OCI-LY1 (cell line): ENCODE measurements around the gene ZDBF2.

Source experiments
- H2AFZ ChIP-seq: fragments of 200-600 bp; sonication (generic), shearing (Covaris generic); 2 replicates; pipeline ENCODE4 v1.6.0; 2014; ENCODE audit warnings: antibody characterized with exemption, mild to moderate bottlenecking, low read length
- H3F3A ChIP-seq: fragments of 200-600 bp; sonication (generic), shearing (Covaris generic); 2 replicates; pipeline ENCODE4 v1.6.0; 2014; ENCODE audit warnings: mild to moderate bottlenecking, antibody characterized with exemption, low read length, moderate library complexity; ENCODE audit not compliant: insufficient read depth
- H3K27ac ChIP-seq: fragments of 200-600 bp; sonication (generic); 2 replicates; pipeline ENCODE4 v1.5.1; 2014; ENCODE audit warnings: low read length, mixed run types, mild to moderate bottlenecking, low read depth; ENCODE audit not compliant: poor library complexity, severe bottlenecking
- H3K27me3 ChIP-seq: fragments of 200-600 bp; sonication (generic); 2 replicates; pipeline ENCODE4 v1.6.0; 2014; ENCODE audit warnings: antibody characterized with exemption, mild to moderate bottlenecking, low read length, moderate library complexity; ENCODE audit not compliant: insufficient read depth
- H3K36me3 ChIP-seq: fragments of 200-600 bp; sonication (generic); 2 replicates; pipeline ENCODE4 v1.6.1; 2014; ENCODE audit warnings: mild to moderate bottlenecking, antibody characterized with exemption, low read length, moderate library complexity, mixed read lengths; ENCODE audit not compliant: insufficient read depth
- H3K4me1 ChIP-seq: fragments of 200-600 bp; sonication (generic); 2 replicates; pipeline ENCODE4 v1.5.1; 2014; ENCODE audit warnings: mild to moderate bottlenecking, low read length, moderate library complexity; ENCODE audit not compliant: insufficient read depth, severe bottlenecking
- H3K4me2 ChIP-seq: fragments of 200-600 bp; sonication (generic), shearing (Covaris generic); 2 replicates; pipeline ENCODE4 v1.6.1; 2014; ENCODE audit warnings: low read length
- H3K4me3 ChIP-seq: fragments of 200-600 bp; sonication (generic); 2 replicates; pipeline ENCODE4 v1.5.1; 2014; ENCODE audit warnings: low read length, low read depth, mild to moderate bottlenecking, mixed read lengths; ENCODE audit not compliant: poor library complexity, severe bottlenecking
- H3K79me2 ChIP-seq: fragments of 200-600 bp; shearing (Covaris generic); 2 replicates; pipeline ENCODE4 v1.6.1; 2016; ENCODE audit warnings: mixed run types, low read length, mixed read lengths; ENCODE audit not compliant: insufficient read depth
- H3K9ac ChIP-seq: fragments of 200-600 bp; sonication (generic), shearing (Covaris generic); 2 replicates; pipeline ENCODE4 v1.6.1; 2014; ENCODE audit warnings: mild to moderate bottlenecking, low read length, mixed read lengths
- H3K9me2 ChIP-seq: fragments of 200-600 bp; sonication (generic), shearing (Covaris generic); 2 replicates; pipeline ENCODE4 v1.6.1; 2014; ENCODE audit warnings: low read depth, mild to moderate bottlenecking, low read length, mixed read lengths
- H3K9me3 ChIP-seq: fragments of 200-600 bp; shearing (Covaris generic); 2 replicates; pipeline ENCODE4 v1.6.1; 2014; ENCODE audit warnings: low read length, mixed read lengths
- H4K20me1 ChIP-seq: fragments of 200-600 bp; sonication (generic), shearing (Covaris generic); 2 replicates; pipeline ENCODE4 v1.6.0; 2016; ENCODE audit warnings: mild to moderate bottlenecking, low read length; ENCODE audit not compliant: insufficient read depth
- CTCF ChIP-seq: fragments of 200-600 bp; sonication (generic), shearing (Covaris generic); IDR thresholded peaks from 2 replicates; pipeline ENCODE4 v1.5.1; 2017; ENCODE audit warnings: mild to moderate bottlenecking, antibody characterized with exemption, low read length, moderate library complexity, mixed read lengths
- EZH2 ChIP-seq: fragments of 200-600 bp; sonication (generic), shearing (Covaris generic); IDR thresholded peaks from 2 replicates; pipeline ENCODE4 v1.8.0; 2017; ENCODE audit warnings: borderline replicate concordance, mixed run types, mild to moderate bottlenecking, antibody characterized with exemption, low read length, moderate library complexity, mixed read lengths

ZDBF2 gene

DNA sequence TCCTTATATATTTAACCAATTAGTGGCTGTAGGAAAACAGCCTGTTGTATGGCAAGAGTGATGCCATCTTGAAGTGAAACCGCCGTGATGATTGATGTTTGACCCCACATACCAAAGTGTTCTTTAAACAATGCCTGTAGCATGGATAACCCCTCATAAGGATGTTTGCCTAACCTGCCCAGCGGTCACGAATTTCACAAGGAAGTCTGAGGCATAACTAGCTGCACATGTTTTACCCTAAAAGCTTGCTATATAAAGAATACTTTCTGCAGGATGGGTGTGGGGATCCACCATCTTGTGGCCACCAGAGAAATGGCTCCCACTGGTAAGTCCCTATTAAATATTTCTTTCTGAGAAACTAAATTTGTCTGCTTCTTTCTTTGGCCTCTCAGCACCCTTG lies 68.7 kb downstream of the ZDBF2 start:
- H3K4me1 ChIP-seq = no peaks in the 10 kb centered on the region

GRCh38 chr2:206343816-206344215 lies 69.4 kb downstream of the ZDBF2 start:
- Histone ChIP-seq H3K9me3 (no peaks in the 10 kb centered on the region), H3K27ac (no peak overlapping the region), H3K9ac (no peak overlapping the region), H2AFZ (no peak overlapping the region), H3F3A (no peaks in the 10 kb centered on the region), H3K36me3 (no peaks in the 10 kb centered on the region), H3K9me2 (no peaks in the 10 kb centered on the region), H3K27me3 (no peaks in the 10 kb centered on the region; the same call in 1 of the 2 replicates), H3K79me2 (no peaks in the 10 kb centered on the region), H3K4me1 (no peaks in the 10 kb centered on the region), H4K20me1 (no peaks in the 10 kb centered on the region), H3K4me2 (no peak overlapping the region), H3K4me3 (no peak overlapping the region)
- TF ChIP-seq CTCF (no peak), EZH2 (no peak)

More for the DNA sequence above, 68.7 kb downstream of the ZDBF2 start:
- Histone ChIP-seq H3K9ac (no peak overlapping the region), H4K20me1 (no peaks in the 10 kb centered on the region), H3K27me3 (no peaks in the 10 kb centered on the region; the same call in 1 of the 2 replicates), H2AFZ (no peak overlapping the region), H3K9me2 (no peaks in the 10 kb centered on the region), H3K79me2 (no peaks in the 10 kb centered on the region), H3K4me3 (no peak overlapping the region), H3K9me3 (no peaks in the 10 kb centered on the region), H3K27ac (no peak overlapping the region), H3K36me3 (no peaks in the 10 kb centered on the region), H3K4me2 (no peak overlapping the region), H3F3A (no peaks in the 10 kb centered on the region)
- TF ChIP-seq CTCF (no peak), EZH2 (no peak)

GRCh38 chr2:206345606-206346005 lies 71.1 kb downstream of the ZDBF2 start:
- Histone ChIP-seq H3K9ac (no peak overlapping the region), H2AFZ (no peak overlapping the region)

More at GRCh38 chr2:206345606-206346005, 71.1 kb downstream of the ZDBF2 start:
- H3F3A ChIP-seq = no peaks in the 10 kb centered on the region
- no peak overlapping the region for H3K27ac ChIP-seq
- no peaks in the 10 kb centered on the region for H4K20me1 ChIP-seq
- no peak overlapping the region for H3K4me3 ChIP-seq
- no peaks in the 10 kb centered on the region for H3K9me3 ChIP-seq
- no peaks in the 10 kb centered on the region for H3K79me2 ChIP-seq
- TF ChIP-seq CTCF (no peak), EZH2 (no peak)
- no peaks in the 10 kb centered on the region for H3K36me3 ChIP-seq
- H3K4me2 ChIP-seq = no peak overlapping the region
- no peaks in the 10 kb centered on the region for H3K4me1 ChIP-seq
- no peaks in the 10 kb centered on the region; the same call in 1 of the 2 replicates for H3K27me3 ChIP-seq
- no peaks in the 10 kb centered on the region for H3K9me2 ChIP-seq
